H1 (cell line): ENCODE results near the gene NR5A1. TPM values are rescaled to one million over a fixed set of nuclear protein-coding genes. Genes with fewer than 3 reads are reported as not detected.

Experiments
- CTCF ChIA-PET: fragments of 300-600 bp; sonication (Branson Sonifier 250); formaldehyde crosslinking; loops from one replicate; lab custom pipeline; 2021; ENCODE audit not compliant: partially characterized antibody; lab: Charles Lee
- POLR2A ChIA-PET: fragments of 300-600 bp; sonication (Branson Sonifier 250); formaldehyde crosslinking; loops from one replicate; lab custom pipeline; 2021; ENCODE audit warnings: inconsistent platforms; ENCODE audit not compliant: partially characterized antibody; lab: Charles Lee
- DNase-seq, 2 experiments: peaks; one replicate each; pipeline versions ENCODE4 v3.0.0 to v3.0.0-alpha.2; 2010 to 2022; ENCODE audit warnings: low spot score in 2 of 2, low read depth in 1 of 2, mixed read lengths in 1 of 2
- FAIRE-seq: peaks from 2 replicates; lab custom pipeline; 2011; peaks lifted over from hg19 to GRCh38; lab: Jason Lieb, UNC
- H2AFZ ChIP-seq: 2 replicates; pipeline ENCODE4 v1.8.1; 2012; ENCODE audit warnings: low read length, inconsistent platforms
- H2AK5ac ChIP-seq: 2 replicates; pipeline ENCODE4 v1.6.1; 2013; ENCODE audit warnings: low read depth, low read length
- H2BK120ac ChIP-seq: replicated peaks from 2 replicates; pipeline ENCODE3; 2013; ENCODE audit warnings: low read depth, low read length, inconsistent platforms
- H2BK12ac ChIP-seq: 2 replicates; pipeline ENCODE4 v1.6.1; 2013; ENCODE audit warnings: low read depth, low read length
- H2BK15ac ChIP-seq: 2 replicates; pipeline ENCODE4 v1.6.1; 2013; ENCODE audit warnings: low read length
- H2BK20ac ChIP-seq: 2 replicates; pipeline ENCODE4 v1.6.1; 2013; ENCODE audit warnings: low read length
- H2BK5ac ChIP-seq: 2 replicates; pipeline ENCODE4 v1.6.1; 2013; ENCODE audit warnings: low read depth, low read length
- H3K14ac ChIP-seq: 2 replicates; pipeline ENCODE4 v1.6.1; 2013; ENCODE audit warnings: inconsistent platforms; ENCODE audit not compliant: insufficient read length
- H3K18ac ChIP-seq: 2 replicates; pipeline ENCODE4 v1.6.1; 2013; ENCODE audit warnings: low read length; ENCODE audit errors: extremely low read depth
- H3K23ac ChIP-seq: 2 replicates; pipeline ENCODE4 v1.6.1; 2013; ENCODE audit warnings: inconsistent platforms; ENCODE audit not compliant: insufficient read length
- H3K23me2 ChIP-seq: 2 replicates; pipeline ENCODE4 v1.6.1; 2013; ENCODE audit warnings: low read depth, low read length
- H3K27ac ChIP-seq: 2 replicates; pipeline ENCODE4 v1.6.1; 2011; ENCODE audit warnings: low read depth, low read length, inconsistent platforms
- H3K27me3 ChIP-seq, 4 experiments: replicated peaks in 1 of 4; 1 replicate in 1 of 4; 2 replicates in 3 of 4; pipeline versions ENCODE4 v1.6.1 to v1.8.1; 2011 to 2013; ENCODE audit warnings: low read length in 3 of 4, mild to moderate bottlenecking in 3 of 4, inconsistent platforms in 2 of 4, mixed read lengths in 2 of 4, moderate library complexity in 1 of 4; ENCODE audit not compliant: control insufficient read depth in 3 of 4, insufficient read depth in 3 of 4; ENCODE audit errors: extremely low read depth in 1 of 4
- H3K36me3 ChIP-seq, 4 experiments: 2 replicates each; pipeline versions ENCODE4 v1.6.1 to v1.8.1; 2011 to 2013; ENCODE audit warnings: mild to moderate bottlenecking in 4 of 4, low read length in 3 of 4, moderate library complexity in 2 of 4, control low read depth in 1 of 4, inconsistent platforms in 1 of 4; ENCODE audit not compliant: insufficient read depth in 4 of 4, control insufficient read depth in 2 of 4
- H3K4ac ChIP-seq: replicated peaks from 2 replicates; pipeline ENCODE3; 2013; ENCODE audit warnings: low read length, low read depth, mixed read lengths, inconsistent platforms; ENCODE audit not compliant: insufficient read length
- H3K4me1 ChIP-seq, 4 experiments: replicated peaks in 1 of 4; 1 replicate in 1 of 4; 2 replicates in 3 of 4; pipeline versions ENCODE4 v1.6.1 to v1.8.1; 2011 to 2013; ENCODE audit warnings: low read length in 3 of 4, inconsistent platforms in 2 of 4, mixed read lengths in 1 of 4; ENCODE audit not compliant: insufficient read depth in 4 of 4, control insufficient read depth in 3 of 4
- H3K4me2 ChIP-seq, 2 experiments: 2 replicates each; pipeline versions ENCODE4 v1.6.1 to v1.8.1; 2011 to 2013; ENCODE audit warnings: low read depth in 2 of 2, low read length in 2 of 2, control low read depth in 1 of 2, inconsistent platforms in 1 of 2, mild to moderate bottlenecking in 1 of 2; ENCODE audit not compliant: insufficient read depth in 1 of 2
- H3K4me3 ChIP-seq, 4 experiments: fragments of 200-600, 300-600 bp in 1 of 4; sonication (generic), shearing (Covaris generic), sonication (Bioruptor Twin) in 1 of 4; 2 replicates each; pipeline versions ENCODE4 v1.5.1 to v1.8.1; 2011 to 2016; ENCODE audit warnings: low read length in 4 of 4, low read depth in 3 of 4, control low read depth in 2 of 4, inconsistent platforms in 2 of 4, mild to moderate bottlenecking in 2 of 4, mixed read lengths in 1 of 4, moderate library complexity in 1 of 4; ENCODE audit not compliant: insufficient read depth in 2 of 4; ENCODE audit errors: extremely low read depth in 1 of 4
- H3K56ac ChIP-seq: replicated peaks from 2 replicates; pipeline ENCODE3; 2013; ENCODE audit warnings: low read depth, mild to moderate bottlenecking, mixed read lengths, low read length, inconsistent platforms; ENCODE audit not compliant: insufficient read length
- H3K79me1 ChIP-seq: 2 replicates; pipeline ENCODE4 v1.6.1; 2013; ENCODE audit warnings: low read depth, low read length, control low read depth
- H3K79me2 ChIP-seq, 2 experiments: 2 replicates each; pipeline versions ENCODE4 v1.6.1 to v1.8.1; 2012 to 2013; ENCODE audit warnings: low read length in 2 of 2, mild to moderate bottlenecking in 2 of 2, inconsistent platforms in 1 of 2; ENCODE audit not compliant: insufficient read depth in 2 of 2, control insufficient read depth in 1 of 2
- H3K9ac ChIP-seq, 4 experiments: replicated peaks in 1 of 4; 1 replicate in 1 of 4; 2 replicates in 3 of 4; pipeline versions ENCODE4 v1.6.1 to v1.8.1; 2011 to 2013; ENCODE audit warnings: low read depth in 3 of 4, low read length in 3 of 4, control low read depth in 2 of 4, mild to moderate bottlenecking in 2 of 4, moderate library complexity in 2 of 4, inconsistent platforms in 1 of 4; ENCODE audit errors: extremely low read depth in 1 of 4
- H3K9me3 ChIP-seq, 2 experiments: 2 replicates each; pipeline versions ENCODE4 v1.6.1 to v1.8.1; 2012 to 2013; ENCODE audit warnings: mild to moderate bottlenecking in 2 of 2, moderate library complexity in 2 of 2, control low read depth in 1 of 2, inconsistent platforms in 1 of 2, low read depth in 1 of 2, low read length in 1 of 2, mixed read lengths in 1 of 2; ENCODE audit not compliant: insufficient read depth in 2 of 2
- H4K20me1 ChIP-seq, 2 experiments: replicated peaks in 1 of 2; 2 replicates each; pipeline versions ENCODE3 to v1.8.1; 2011 to 2013; ENCODE audit warnings: inconsistent platforms in 2 of 2, low read length in 2 of 2, mild to moderate bottlenecking in 1 of 2; ENCODE audit not compliant: insufficient read depth in 2 of 2, control insufficient read depth in 1 of 2
- H4K5ac ChIP-seq: 2 replicates; pipeline ENCODE4 v1.6.1; 2013; ENCODE audit warnings: low read length, low read depth, mixed read lengths, inconsistent platforms; ENCODE audit not compliant: insufficient read length
- H4K8ac ChIP-seq: 2 replicates; pipeline ENCODE4 v1.8.0; 2013; ENCODE audit warnings: mild to moderate bottlenecking, moderate library complexity, low read length, inconsistent platforms; ENCODE audit not compliant: insufficient read depth; ENCODE audit errors: extremely low read depth
- H4K91ac ChIP-seq: replicated peaks from 2 replicates; pipeline ENCODE3; 2013; ENCODE audit warnings: low read length, mixed read lengths, inconsistent platforms; ENCODE audit not compliant: insufficient read length
- ASH2L ChIP-seq: fragments of 200-600, 300-600 bp; sonication (generic); IDR thresholded peaks from one replicate; pipeline ENCODE4 v1.7.1; 2017; ENCODE audit warnings: low read length
- EGR1 ChIP-seq: IDR thresholded peaks from 2 replicates; pipeline ENCODE4 v1.6.1; 2011; ENCODE audit warnings: low read depth, low read length, borderline replicate concordance
- FOSL1 ChIP-seq: IDR thresholded peaks from 2 replicates; pipeline ENCODE4 v1.6.1; 2011; ENCODE audit warnings: mild to moderate bottlenecking, low read depth, low read length, moderate library complexity; ENCODE audit not compliant: insufficient read depth
- POLR2A ChIP-seq, 2 experiments: IDR thresholded peaks; 1 replicate in 1 of 2; 2 replicates in 1 of 2; pipeline ENCODE4 v1.6.1; 2011; ENCODE audit warnings: low read depth in 2 of 2, low read length in 2 of 2, mild to moderate bottlenecking in 2 of 2; ENCODE audit errors: control extremely low read depth in 1 of 2
- POLR2AphosphoS5 ChIP-seq: IDR thresholded peaks from 2 replicates; pipeline ENCODE4 v1.6.1; 2011; ENCODE audit warnings: low read depth, low read length
- SP4 ChIP-seq: IDR thresholded peaks from 2 replicates; pipeline ENCODE4 v1.6.1; 2012; ENCODE audit warnings: low read length, inconsistent platforms
- WGBS, 2 experiments: shearing (Covaris generic) in 1 of 2; methylation state at CpG; one replicate each; pipeline versions ENCODE4 v1.1.6 to v1.1.7; 2013 to 2015; ENCODE audit warnings: low lambda C conversion rate in 2 of 2, mixed read lengths in 2 of 2, inconsistent platforms in 1 of 2, low coverage in 1 of 2, missing lambda C conversion rate in 1 of 2; ENCODE audit not compliant: insufficient replicate concordance in 2 of 2, insufficient coverage in 1 of 2, insufficient read length in 1 of 2; ENCODE audit errors: extremely low coverage in 1 of 2, missing lambda C conversion rate in 1 of 2; 5-methylcytosine and 5-hydroxymethylcytosine counted together
- polyA plus RNA-seq, 7 experiments: library from polyadenylated mRNA; depleted of rRNA in 3 of 7; stranded (reverse) in 5 of 7; unstranded in 2 of 7; fragments of >200 nt in 5 of 7; fragments of 200-250 nt in 2 of 7; gene quantifications; 1 replicate in 5 of 7; 2 replicates in 1 of 7; 4 replicates in 1 of 7; pipeline versions ENCODE4 v1.2.1 to v1.2.3, GENCODE V29; 2011 to 2013; ENCODE audit warnings: missing spikeins in 2 of 7, mixed read lengths in 2 of 7
- total RNA-seq: library from RNA; stranded (reverse); fragmentation: NEBNext Ultra II Directional; extraction: Animal tissue kit (Norgen Biotek cat#: 25700); gene quantifications from 2 replicates; pipeline ENCODE4 v1.2.1, GENCODE V29; 2021
- TF ChIP-seq, protein P1 (sequence below): IDR thresholded peaks from 2 replicates; pipeline ENCODE4 v1.6.1; 2012; ENCODE audit warnings: low read length, inconsistent platforms

NR5A1 gene
- total and polyA plus RNA-seq, 2 of the 8 experiments (the other 6 are each of a cell fraction or from before 2014, with no cell fraction given): 0.29 to 0.58 TPM

DNA sequence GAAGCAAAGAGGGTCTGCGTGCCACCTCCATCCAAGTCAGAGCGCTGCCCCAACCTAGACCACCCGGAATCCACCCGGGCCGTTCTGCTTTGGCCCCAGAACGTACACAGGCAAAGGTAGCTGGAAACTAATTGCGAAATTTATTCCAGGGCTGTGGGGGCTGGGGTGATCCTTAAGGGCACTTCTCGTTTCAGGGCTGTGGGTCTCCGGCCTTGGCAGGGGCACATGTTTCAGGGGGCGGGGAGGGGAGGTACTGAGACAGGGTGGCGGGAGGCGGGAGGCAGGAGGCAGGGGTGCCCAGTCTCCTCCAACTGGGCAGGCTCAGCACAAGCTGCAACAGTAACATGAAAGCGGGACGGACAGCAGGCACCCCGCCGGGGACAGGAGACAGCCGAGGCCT, 26.1 kb downstream of the NR5A1 start:
- Histone ChIP-seq H3K79me1 (no peaks in the 10 kb centered on the region), H3K14ac (no peak overlapping the region), H3K4me3 (no peak overlapping the region), H3K56ac (no peak overlapping the region), H3K4me2 (no peak overlapping the region), H2BK20ac (no peak overlapping the region), H2AFZ (no peak overlapping the region), H4K91ac (no peak overlapping the region), H3K23ac (no peak overlapping the region), H2AK5ac (no peak overlapping the region), H3K4ac (no peak overlapping the region), H3K9ac (no peak overlapping the region), H2BK120ac (no peak overlapping the region), H2BK12ac (peak overlapping the region; percentile 27; the same call in 1 of the 2 replicates), H4K5ac (no peak overlapping the region), H4K20me1 (peaks cover 0 to 7% of the 10 kb centered on the region in 2 experiments), H3K9me3 (no peaks in the 10 kb centered on the region), H4K8ac (no peak overlapping the region), H3K23me2 (peaks cover 10% of the 10 kb centered on the region; the same call in 1 of the 2 replicates), H3K4me1 (peaks cover 4 to 40% (median 31%) of the 10 kb centered on the region in 4 experiments), H2BK15ac (no peak overlapping the region), H2BK5ac (no peak overlapping the region), H3K18ac (no peak overlapping the region; the same call in 1 of the 2 replicates), H3K36me3 (no peaks in the 10 kb centered on the region), H3K79me2 (no peaks in the 10 kb centered on the region)
- FAIRE-seq (no peak), DNase-seq (no peak)
- WGBS, 2 experiments: 80% methylated on average over 7 of the region's 17 CpGs; no CpG with 5 or more reads in 1 of the 2 experiments
- POLR2A ChIA-PET: no interaction called here
- CTCF ChIA-PET: interaction anchor here (0.6 to 7.0 kb wide), 19 partner anchors 9 to 1082 kb away, joined by 3 to 43 read pairs (median 4); no protein-coding TSS in a partner anchor
- TF ChIP-seq POLR2A (IDR thresholded peaks at IDR 0.05; ENCODE audit: control extremely low read depth in 1 of 2, low read depth in 2 of 2, low read length in 2 of 2) (no peak), ASH2L (no peak), POLR2AphosphoS5 (no peak), EGR1 (no peak), SP4 (no peak), FOSL1 (no peak)
- TF ChIP-seq, protein P1, sequence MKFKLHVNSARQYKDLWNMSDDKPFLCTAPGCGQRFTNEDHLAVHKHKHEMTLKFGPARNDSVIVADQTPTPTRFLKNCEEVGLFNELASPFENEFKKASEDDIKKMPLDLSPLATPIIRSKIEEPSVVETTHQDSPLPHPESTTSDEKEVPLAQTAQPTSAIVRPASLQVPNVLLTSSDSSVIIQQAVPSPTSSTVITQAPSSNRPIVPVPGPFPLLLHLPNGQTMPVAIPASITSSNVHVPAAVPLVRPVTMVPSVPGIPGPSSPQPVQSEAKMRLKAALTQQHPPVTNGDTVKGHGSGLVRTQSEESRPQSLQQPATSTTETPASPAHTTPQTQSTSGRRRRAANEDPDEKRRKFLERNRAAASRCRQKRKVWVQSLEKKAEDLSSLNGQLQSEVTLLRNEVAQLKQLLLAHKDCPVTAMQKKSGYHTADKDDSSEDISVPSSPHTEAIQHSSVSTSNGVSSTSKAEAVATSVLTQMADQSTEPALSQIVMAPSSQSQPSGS: no peak
- TF ChIP-seq, all 59 proteins: peak for 0
- H3K27me3 ChIP-seq: peaks cover 8 to 40% (median 39%) of the 10 kb centered on the region in 4 experiments
- no peak overlapping the region for H3K27ac ChIP-seq
